ENCODE data around the gene COL19A1.

DNA sequence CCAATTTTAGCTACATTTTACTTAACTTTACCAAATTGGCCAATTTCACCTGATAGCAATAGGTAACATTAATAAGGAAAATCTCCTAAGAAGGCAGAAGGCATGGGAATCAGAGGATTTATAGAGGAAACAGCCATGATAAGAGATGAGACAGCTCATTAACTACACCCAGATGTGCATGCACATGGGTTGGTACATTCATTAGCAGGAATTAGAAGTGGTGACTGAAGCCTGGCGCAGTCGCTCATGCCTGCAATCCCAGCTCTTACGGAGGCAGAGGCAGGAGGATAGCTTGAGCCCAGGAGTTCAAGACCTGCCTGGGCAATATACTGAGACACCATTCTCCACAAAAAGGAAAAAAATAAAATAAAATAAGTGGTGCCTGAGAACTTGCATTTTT, 263.0 kb downstream of the COL19A1 start:
- TF ChIP-seq, protein P1, sequence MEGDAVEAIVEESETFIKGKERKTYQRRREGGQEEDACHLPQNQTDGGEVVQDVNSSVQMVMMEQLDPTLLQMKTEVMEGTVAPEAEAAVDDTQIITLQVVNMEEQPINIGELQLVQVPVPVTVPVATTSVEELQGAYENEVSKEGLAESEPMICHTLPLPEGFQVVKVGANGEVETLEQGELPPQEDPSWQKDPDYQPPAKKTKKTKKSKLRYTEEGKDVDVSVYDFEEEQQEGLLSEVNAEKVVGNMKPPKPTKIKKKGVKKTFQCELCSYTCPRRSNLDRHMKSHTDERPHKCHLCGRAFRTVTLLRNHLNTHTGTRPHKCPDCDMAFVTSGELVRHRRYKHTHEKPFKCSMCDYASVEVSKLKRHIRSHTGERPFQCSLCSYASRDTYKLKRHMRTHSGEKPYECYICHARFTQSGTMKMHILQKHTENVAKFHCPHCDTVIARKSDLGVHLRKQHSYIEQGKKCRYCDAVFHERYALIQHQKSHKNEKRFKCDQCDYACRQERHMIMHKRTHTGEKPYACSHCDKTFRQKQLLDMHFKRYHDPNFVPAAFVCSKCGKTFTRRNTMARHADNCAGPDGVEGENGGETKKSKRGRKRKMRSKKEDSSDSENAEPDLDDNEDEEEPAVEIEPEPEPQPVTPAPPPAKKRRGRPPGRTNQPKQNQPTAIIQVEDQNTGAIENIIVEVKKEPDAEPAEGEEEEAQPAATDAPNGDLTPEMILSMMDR (IDR thresholded peaks at IDR 0.05; ENCODE audit: insufficient read depth, low read length, poor library complexity, severe bottlenecking): no peak
- no peak for TF ChIP-seq EZH2phosphoT487 (conservative IDR thresholded peaks at IDR 0.05; ENCODE audit: low read length)

Data from SU-DHL-6 (cell line).